GM18507 (cell line): ENCODE measurements around the gene TMED3.
"Not testable (repeated sequence)": the region's sequence is repeated elsewhere in the genome, so short reads cannot be mapped to it uniquely, and the experiment has no call there.

Experiments used
- DNase-seq: peaks from one replicate; pipeline ENCODE4 v3.0.0; 2011; ENCODE audit warnings: low read depth; ENCODE audit not compliant: insufficient read length; ENCODE audit errors: extremely low spot score
- FAIRE-seq: peaks from 2 replicates; lab custom pipeline; 2011; peaks lifted over from hg19 to GRCh38; lab: Jason Lieb, UNC

Gene TMED3

DNA sequence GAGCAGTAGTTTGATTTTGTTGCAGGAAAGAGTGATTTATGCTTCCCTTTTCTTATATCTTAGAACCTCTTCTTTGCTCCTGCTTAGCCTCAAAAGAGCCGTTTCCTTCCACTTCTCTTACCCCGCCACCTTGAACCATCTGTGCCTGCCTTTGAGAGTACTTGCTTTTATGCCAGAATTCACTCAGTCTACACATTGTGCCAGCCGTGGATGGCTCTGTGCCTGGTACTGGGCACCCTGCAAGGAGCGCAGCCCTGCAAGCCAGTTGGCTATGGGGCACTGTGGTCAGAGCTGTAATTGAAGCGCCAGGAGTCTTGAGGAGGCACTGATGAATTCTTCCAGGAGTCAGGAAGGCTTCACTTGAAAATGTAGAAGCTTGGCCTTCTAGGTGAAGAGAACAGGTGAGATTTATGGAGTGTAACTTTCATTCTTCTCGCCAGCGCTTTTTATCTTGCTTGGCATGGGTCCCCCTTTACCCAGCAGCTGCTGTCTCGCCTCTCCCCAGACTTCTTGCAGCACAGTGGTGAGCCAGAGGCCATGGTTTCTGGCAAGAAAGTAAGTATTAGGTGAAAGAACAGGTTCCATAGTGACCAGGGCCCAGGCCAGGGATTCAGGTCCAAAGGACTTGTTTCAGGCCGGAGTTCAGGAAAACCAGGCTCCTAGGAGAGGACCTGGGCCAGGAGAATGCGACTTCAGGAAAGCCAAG, 4.9 kb downstream of the TMED3 start:
- FAIRE-seq (no peak), DNase-seq (no peak)

DNA sequence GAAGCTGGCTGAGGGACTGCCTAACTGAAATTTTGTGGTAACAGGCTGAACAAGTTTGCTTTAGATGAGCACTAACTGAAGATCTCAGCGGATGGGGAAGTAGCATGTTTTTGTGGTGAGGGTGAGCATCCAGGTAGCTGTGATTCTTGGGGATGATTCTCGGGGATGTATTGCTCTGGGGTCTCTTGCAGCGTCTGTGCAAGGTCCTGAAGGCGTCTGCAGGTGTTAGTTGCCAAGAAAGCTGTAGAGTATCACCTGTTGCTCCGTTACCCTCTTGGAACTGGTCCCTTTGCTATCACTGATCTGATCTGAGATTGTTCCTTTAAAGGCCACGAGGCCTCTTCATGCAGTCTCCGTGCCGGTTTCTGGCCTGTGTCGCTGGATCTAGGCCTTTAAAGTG, 6.0 kb downstream of the TMED3 start:
- no peak for FAIRE-seq

DNA sequence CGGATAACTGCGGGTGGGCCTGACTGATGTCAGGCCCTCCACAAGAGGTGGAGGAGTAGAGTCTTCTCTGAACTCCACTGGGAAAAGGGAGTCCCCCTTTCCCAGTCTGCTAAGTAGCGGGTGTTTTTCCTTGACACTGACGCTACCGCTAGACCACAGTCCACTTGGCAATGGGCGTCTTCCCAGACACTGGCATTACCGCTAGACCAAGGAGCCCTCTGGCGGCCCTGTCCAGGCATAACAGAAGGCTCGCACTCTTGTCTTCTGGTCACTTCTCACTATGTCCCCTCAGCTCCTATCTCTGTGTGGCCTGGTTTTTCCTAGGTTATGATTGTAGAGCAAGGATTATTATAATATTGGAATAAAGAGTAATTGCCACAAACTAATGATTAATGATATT, 9.1 kb downstream of the TMED3 start:
- not testable (repeated sequence) for FAIRE-seq, DNase-seq

More for the DNA sequence above, 6.0 kb downstream of the TMED3 start:
- DNase-seq = no peak

DNA sequence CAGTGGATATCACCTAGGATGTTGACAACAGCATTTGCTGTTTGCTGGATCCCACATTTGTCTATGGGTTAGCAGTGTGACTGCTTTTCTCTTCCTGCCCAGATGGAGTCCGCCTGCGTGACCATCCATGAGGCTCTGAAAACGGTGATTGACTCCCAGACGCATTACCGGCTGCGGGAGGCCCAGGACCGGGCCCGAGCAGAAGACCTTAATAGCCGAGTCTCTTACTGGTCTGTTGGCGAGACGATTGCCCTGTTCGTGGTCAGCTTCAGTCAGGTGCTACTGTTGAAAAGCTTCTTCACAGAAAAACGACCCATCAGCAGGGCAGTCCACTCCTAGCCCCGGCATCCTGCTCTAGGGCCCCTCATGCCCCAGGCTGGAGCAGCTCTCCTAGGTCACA, 11.0 kb downstream of the TMED3 start:
- FAIRE-seq = no peak
- no peak for DNase-seq

DNA sequence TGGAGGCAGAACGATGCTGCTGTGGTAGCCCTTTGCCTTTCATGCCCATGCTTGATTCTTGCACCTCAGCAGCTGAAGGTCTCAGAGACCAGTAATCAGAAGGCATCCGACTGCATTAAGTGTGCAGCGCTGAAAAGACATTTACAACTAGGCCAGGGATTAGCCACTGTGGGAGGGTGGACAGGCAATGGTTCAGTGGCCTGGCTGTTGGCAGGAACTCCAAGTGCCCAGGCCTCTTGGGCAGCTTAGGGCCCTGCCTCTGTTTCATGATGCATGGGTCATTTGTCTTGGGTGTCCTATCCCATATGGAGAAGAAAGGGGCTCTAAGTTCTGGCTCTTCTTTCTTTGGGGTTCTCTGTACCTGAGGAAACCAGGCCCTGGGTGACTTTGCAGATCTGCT, 11.4 kb downstream of the TMED3 start:
- FAIRE-seq (no peak), DNase-seq (no peak)

DNA sequence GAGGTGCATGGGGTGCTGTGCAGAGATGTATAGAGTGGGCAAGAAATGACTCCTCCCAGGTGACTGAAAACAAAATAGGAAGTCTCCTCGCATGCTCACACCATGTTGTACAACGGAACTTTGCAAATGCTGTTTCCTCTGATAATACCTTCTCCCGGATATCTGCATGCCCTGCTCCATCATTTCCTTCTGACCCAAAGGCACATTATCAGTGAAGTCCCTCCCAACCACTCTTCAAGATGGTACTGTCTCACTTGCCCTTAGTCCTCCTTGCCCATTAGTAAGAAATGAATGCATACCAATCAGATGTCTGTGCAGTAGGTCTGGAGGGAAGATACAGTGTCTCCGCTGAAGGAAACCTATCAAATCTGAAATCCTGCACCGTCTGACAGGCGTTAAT, 12.0 kb downstream of the TMED3 start:
- FAIRE-seq (no peak), DNase-seq (no peak)

DNA sequence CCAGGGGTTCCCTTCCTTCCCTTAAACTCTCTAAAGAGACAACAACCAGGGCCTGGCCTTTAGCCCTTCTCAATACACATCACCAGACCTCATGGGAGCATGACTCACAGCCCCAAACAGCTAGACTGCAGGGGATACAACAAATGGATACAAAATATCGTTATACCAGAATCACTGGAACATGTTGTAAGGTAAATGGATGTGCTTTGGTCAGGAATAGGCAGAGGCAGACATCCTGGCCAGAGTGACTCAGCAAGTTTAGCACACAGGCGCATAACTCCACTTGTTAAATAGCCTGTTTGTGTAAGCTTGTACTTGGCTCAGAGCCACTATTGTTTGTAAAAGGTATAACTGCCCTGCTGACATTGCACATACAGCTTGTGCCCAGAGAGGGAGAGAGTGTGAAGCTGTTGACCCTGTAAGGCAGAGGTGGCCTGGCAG, 18.3 kb downstream of the TMED3 start:
- DNase-seq (no peak), FAIRE-seq (no peak)

DNA sequence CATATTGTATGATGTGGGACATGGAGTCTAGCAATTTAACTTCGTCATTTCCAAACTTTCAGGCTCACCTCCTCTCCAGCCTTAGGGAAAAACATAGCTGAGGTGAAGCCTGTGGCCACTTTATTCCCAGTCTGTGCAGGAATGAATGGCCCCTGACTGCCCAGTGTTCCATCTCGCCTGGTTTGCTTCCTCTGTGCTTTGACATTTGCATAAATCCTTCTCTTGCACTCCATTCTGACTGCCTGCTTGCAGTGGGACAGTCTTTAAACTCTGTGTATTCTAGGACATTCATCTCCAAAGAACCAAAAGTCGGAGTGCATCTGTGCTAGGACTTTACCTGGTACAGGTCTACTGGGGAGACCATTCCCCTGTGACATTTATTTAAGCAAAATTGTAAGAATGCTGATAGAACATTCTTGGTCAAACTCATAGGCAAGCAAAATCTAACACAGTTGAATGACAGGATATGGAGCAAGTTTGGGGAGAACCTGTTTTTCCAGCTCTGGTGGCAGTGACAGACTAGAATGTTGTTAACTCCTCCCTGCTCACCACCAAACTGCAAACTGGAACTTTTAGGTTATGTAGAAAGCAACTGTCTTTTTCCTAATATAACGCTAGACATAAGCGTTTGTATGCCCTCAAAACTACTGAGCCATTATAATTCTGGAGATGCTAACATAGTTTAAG, 22.1 kb downstream of the TMED3 start:
- no peak for DNase-seq
- FAIRE-seq = no peak

DNA sequence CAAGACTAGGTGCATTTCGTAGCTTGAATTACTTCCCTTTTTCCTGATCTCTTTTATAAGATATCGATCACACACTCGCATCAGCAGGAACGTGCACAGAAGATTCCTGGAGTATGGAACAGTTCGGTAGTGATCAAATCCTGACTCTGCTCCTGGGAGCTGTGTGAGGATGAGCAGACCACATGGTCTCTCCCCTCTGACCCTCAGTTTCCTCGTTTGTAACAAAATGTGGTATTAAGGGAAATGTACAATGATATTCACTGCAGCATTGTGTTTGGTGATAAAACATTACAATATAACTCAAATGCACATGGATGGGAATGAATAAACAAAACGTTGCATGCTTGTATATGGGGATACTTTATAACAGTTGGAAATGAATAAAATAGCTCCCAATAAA, 26.7 kb downstream of the TMED3 start:
- DNase-seq = no peak
- FAIRE-seq = no peak

DNA sequence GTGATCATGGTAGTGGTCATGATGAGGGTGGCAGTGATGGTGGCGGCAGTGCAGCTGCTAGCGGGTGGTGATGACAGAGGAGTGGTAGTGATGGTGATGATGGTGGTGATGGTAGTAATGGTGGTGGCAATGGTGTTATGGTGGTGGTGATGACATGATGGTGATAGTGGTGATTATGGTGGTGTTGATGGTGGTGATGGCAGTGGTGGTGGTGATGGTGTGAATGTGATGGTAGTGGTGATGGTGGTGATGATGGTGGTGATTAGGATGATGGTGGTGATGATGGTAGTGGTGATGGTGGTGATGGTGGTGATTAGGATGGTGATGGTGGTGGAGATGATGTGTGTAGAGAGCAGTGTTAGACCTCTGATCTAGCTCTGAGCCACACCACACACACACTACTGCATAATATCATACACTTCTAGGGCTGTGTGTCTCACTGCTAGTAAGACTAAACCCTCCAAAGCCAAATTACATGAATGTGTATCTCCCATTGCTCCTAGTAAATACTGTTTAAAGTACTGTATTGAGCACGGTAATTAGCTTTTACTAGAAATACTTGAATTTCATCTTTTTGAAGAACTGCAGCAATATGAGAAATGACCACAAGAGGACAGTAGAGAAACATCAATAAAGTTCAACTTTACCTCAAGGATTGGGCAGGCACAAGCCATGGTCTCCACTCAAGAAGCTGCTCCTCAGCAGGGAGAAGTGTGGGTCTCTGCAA, 28.8 kb downstream of the TMED3 start:
- DNase-seq (no peak), FAIRE-seq (peak; percentile 57)

DNA sequence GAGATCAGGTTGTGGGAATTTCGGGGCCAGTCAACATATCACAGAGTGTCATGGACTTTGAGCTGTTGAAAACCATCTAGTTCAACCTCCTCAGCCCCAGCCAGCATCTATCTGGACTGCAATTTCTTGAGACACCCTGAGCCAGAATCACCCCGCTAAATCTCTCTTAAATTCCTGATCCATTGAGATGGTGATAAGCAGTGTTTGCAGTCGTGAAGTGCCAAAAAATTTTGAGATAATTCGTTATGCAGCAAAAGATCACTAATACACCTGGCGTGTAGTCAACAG, 29.3 kb downstream of the TMED3 start:
- FAIRE-seq = no peak
- DNase-seq = no peak

DNA sequence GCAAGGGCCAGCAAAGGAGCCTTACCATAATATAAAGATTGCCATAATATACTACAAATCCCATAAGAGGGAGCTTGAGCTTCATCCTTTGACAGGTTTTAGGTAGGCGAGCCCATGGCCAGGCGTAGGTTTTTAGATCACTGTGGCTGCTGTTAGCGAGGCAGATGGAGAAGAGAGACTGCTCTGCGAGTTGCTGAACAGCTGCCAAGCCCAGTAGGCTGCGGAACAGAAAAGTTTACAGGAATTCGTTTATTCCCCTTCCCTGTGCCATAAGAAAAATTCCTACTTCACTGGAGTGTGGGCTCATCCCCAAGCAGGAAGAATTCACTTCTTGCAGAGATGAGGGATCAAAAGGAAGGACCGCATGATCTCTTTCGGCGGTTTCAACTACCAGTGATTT, 30.5 kb downstream of the TMED3 start:
- DNase-seq (no peak), FAIRE-seq (no peak)

DNA sequence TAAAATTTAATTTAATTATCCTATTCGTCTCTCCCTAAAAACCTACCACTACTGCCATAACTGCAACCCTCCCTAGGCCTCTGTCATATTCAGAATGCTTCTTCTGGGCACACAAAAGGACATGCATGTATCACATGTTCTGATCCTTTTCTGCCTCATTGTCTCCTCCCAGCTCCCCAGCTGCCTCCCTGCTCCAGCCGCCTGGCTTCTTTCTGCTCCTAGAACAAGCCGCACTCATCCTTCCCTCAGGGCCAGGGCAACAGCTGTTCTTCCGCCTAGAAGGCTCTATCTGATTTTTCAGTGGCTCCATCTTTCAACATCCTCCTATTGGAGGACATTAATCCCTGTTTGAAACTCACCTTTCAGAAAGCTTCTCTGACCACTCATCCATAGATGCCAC, 38.6 kb downstream of the TMED3 start:
- FAIRE-seq (no peak), DNase-seq (no peak)

DNA sequence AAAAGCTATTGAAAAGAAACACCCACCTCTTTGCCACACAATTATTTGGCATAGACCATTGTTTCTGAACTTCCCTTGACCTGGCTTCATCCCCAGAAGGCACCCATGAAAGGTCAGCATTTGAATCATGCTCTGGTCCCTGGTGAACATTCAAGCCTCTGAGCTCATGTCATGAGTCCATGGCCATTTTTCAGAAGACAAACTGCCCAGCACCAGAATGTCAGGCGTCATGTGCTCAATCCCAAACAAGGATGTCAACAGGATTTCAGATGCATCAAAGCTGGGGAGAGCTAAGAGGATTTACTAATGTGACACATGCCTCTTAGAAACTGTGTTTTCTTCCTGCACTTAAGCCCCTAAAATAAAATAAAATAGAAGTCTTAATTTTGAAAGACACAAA, 41.3 kb downstream of the TMED3 start:
- FAIRE-seq = no peak
- DNase-seq = no peak

DNA sequence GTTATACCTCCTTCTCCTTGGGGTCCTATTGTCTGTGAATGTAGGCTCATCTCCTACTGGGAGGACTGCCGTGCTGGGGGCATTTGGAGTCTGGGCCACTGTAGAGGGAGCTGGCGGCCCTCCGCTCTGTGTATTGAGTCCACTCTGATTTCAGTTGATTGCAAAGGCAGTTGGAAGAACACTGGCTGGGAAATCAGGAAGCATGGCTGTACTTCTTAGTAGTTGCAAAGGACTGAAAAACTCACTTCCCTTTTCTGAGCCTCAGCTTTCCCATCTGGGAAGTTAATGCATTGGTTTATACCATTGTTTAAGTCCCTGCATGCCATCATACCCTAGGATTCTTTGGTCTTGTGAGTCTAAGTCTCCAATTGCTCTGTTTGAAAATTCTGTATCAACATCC, 46.7 kb downstream of the TMED3 start:
- FAIRE-seq (no peak), DNase-seq (no peak)

DNA sequence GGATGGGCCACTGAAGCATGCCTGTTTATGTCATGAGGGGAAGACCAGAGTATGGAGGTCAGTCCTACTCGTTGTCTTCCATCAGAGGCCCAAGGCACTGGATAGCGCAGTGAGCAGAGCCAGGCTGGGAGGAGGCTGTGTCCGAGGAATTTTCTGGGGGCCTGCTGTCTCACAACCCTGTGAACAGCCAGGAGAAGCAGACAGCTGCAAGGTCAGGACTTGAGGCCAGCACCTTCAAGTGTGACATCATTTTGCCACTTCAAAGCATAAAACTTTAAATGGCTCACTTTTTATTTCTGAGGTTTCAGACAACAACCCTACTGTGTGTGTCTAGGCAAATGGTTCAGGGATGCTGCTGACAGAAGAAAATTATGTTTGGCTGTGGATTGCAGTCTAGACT, 47.2 kb downstream of the TMED3 start:
- DNase-seq (no peak), FAIRE-seq (no peak)

DNA sequence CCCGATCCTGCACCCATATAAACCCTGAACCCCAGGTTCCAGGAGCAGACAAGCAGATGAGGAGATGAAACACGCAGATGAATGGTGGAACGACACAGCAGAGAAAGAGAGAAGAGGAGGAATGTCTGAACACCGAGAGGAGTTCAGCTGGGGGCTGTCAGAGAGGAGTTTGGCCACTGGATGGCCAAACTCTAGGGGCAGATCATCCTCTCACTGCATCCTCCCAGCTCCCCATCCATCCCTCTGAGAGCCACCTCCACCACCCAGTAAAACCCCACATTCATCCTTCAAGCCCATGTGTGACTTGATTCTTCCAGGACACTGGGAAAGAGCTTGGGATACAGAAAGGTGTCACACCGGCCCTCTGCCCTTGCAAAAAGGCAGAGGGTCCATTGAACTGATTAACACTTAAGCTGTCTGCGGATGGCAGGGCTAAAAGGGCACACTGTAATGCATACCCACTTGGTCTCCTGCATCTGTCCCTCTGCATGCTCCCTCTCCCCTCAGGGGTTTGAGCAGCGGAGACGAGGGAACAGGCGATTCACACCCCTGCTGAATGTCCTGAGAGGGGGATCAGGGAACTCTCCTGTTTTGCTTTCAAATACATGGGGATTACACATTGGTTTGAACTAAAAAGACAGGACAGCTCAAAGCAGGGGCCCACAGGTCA, 53.8 kb downstream of the TMED3 start:
- no peak for FAIRE-seq
- no peak for DNase-seq

DNA sequence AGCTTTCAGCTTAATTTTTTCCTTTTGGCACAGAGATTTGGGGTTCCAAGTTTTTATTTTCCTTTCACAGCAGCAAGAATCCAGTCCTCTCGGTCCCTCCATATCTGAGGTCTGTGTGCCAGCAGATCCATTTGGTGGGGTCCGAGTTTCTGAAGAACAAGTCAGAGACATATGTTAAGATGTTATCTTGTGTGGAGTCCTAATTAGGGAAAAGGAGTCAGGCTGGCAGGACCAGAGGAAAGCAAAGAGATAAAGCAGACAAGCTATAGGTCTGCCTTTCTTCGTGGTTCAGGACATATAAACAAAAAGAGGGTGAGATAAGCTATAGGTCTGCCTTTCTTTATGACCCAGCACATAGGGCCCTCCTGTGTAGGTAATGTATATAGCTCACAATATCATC, 54.9 kb downstream of the TMED3 start:
- DNase-seq (no peak), FAIRE-seq (no peak)

DNA sequence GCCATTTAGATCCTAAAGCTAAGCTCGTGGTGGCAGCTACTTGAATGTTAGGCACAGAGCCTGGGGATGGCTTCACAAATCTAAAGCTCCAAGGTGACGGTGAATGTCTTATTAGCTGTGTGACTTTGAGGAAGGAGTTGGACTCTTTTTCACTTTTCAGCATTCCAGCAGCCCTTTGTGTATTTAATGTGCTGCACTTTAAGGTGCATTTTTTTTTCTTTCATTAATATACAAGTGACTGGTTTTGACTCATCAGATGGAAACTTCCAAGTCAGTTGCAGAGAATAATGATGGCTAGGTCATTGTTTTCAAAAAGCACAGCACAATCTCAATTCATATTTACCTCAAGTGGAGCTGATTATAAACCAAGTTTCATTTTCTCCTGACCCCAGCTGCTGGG, 55.8 kb downstream of the TMED3 start:
- DNase-seq (no peak), FAIRE-seq (no peak)

DNA sequence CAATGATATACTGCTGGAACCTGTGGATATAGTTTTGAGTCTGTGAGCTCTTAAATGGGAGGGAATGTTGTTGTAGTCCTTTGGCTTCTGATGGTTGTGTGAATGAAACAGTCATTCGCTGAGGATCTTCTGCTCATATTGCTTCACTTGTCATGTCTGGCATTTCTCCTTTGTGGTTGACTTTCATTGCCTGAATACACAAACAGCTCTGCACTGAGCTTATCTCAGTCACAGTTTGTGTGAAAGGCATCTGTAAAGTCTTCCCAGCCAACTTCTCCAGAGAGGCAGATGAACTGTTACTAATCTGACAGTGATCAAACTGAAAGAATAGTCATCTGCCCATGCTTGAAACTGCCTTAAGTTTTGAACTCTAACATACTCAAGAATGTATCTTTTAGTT, 59.8 kb downstream of the TMED3 start:
- FAIRE-seq (no peak), DNase-seq (no peak)
